T follicular helper cell (primary cell): ENCODE data around the gene HLCS.
"Not testable (repeated sequence)": the region's sequence is repeated elsewhere in the genome, so short reads cannot be mapped to it uniquely, and the experiment has no call there.

Experiments used
- DNase-seq: peaks from one replicate; pipeline ENCODE4 v3.0.0-alpha.2; 2020; ENCODE audit warnings: low read depth

The HLCS gene

DNA sequence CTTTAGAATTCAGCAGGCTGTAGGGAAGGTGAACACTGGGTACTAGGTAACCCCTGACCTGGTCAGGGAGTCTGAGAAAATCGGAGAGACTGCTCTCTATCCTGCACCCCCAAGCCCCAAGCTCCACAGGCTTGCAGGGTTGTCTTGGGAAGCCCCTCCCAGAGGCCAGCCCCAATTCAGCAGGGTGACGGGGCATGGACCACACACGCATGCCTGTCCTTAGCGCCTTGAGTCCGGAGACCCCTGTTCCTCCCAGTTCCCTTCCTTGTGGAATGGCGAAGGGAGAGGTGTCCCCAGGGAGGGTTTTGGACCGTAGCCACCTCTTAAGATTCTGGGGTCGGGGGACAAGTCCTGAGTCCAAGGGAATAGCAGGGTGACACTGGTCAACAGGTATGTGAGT lies 116.1 kb downstream of the HLCS start:
- no peak for DNase-seq

DNA sequence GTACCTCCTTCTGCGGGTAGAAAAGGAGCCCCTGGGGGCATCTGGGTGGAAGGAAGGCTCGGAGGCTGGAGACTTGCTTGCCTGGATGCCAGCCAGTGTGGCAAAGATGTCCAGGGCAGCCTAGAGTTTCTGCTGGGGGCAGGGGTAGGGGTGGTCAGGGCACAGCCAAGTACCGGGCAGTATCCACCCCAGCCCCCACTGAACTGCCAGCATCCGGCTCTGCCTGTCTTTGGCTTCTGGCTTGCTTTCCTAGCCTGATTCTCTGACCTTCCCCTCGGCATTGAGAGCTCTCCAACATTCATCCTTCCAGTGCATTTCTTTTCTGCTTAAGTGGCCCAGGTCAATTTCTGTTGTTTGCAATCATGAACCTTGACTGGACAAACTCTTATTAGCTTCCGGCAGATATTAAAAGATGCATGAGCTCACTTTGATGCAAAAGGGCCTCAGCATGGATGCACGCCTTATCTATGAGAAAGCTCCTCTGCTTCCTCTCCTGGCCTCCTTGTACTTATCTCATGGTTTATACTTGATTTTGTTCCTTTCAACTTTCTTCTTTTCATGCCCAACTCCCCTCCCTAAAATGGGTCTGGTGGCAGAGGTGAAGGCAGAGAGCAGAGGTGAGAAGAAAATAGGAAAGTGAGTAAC lies 116.9 kb downstream of the HLCS start:
- DNase-seq: no peak

DNA sequence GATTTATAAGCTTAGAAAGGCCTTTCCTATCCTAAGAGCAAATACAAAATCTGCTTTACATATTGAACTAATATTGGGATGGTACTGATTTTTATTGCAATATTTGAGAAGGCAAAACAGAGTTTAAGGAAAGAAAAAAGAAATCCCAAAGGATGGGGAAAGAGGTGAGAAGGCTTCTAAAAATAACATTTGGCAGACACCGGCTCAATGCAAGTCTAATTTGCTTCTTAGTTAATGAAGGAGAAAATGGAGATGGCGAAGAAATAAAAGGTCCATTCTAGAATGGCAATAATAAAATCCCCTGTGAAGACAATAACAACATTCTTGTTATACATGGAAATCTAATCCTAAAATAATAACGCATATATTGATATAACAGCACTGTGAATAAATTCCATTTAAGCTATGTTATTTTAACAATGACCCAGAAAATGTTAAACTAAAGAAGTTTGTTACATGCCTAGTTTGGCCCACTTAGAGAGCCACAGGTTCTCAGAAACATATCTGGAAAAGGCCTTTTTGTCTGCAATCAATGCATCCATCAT lies 117.7 kb downstream of the HLCS start:
- DNase-seq: no peak

- no peak for DNase-seq
Observed at GRCh38 chr21:36847189-36847588, 119.3 kb downstream of the HLCS start.

- DNase-seq: no peak
Observed at GRCh38 chr21:36846631-36847030, 119.8 kb downstream of the HLCS start.

GRCh38 chr21:36845790-36846189 lies 120.7 kb downstream of the HLCS start:
- DNase-seq: no peak

DNA sequence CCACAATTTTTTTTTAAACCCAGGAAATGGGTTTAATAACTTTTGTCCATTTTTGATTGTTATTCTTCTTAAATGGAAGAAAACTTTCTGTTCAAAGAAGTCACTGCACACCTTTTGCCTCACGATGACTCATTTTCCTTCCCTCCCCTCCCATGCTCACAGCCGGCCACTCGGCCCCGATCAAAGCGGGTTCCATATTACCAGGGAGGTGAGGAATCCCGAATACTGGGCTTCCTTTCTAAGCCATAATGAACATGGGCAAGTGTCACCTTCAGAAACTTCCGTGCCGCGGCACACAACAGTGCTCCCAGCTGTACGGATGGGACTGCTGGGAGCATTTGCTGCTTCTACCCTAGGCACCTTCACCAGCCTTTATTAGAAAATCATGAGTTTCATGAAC lies 121.4 kb downstream of the HLCS start:
- no peak for DNase-seq

- no peak for DNase-seq
Observed at GRCh38 chr21:36841866-36842265, 124.6 kb downstream of the HLCS start.

- no peak for DNase-seq
Observed at GRCh38 chr21:36839735-36840134, 126.7 kb downstream of the HLCS start.

DNA sequence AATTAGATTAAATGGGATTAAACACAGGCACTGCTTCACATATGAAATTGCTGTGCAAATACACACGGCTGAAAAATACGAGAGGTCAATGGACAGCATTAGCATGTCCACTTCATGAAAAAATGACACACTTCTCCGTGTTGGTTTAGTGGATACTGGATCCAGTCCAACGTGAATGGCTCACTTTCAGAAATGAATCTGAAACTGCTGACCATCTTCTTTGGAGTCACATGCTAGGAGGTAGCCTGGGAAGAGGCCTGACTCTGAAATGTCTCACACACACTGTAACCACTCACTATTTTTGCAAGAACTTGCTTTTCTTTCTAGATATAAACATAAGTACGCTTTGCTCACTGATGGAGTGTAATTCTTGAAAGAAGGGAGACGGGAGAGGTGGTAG lies 127.3 kb downstream of the HLCS start:
- DNase-seq: no peak

DNA sequence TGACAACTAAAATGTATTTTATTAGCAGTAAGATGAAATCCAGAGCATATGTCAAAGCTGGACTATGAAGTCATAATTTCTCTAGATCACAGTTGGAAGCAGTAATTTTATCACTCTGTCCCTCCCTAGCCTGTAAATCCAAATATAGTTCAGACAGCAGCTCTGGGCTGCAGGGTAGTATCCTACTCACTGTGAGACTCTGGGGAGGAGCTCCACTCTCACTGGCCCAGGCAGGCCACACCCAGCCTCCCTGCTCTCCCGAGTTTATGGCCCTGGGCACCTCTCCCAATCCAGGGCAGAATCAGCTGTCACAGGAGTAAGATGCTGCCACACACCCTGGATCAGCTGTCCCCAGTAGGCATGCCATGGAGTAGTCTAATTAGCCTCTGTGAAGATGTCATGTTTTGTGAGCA lies 131.1 kb downstream of the HLCS start:
- DNase-seq: no peak

DNA sequence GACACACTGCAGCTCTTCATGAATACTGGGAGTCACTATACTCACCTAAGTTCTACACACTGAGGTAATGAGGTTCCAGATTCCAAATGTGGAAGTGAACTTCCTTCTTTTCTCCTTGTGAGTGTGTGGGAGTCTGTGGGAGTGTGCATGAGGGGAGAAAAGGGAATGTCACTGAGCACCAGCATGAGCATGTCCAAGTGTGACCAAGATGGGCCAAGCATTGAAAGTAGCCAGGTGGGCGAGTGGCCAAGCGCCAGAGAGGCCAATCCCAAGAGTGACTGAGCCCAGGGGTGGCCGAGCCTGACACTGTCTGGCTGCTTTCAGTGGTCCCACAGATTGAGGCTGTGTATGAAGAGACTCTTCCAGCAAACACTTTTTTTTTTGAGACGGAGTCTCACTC lies 132.3 kb downstream of the HLCS start:
- DNase-seq: no peak

- DNase-seq: no peak
Observed at GRCh38 chr21:36830100-36830499, 136.4 kb downstream of the HLCS start.

GRCh38 chr21:36828891-36829515 lies 137.5 kb downstream of the HLCS start:
- DNase-seq: no peak

DNA sequence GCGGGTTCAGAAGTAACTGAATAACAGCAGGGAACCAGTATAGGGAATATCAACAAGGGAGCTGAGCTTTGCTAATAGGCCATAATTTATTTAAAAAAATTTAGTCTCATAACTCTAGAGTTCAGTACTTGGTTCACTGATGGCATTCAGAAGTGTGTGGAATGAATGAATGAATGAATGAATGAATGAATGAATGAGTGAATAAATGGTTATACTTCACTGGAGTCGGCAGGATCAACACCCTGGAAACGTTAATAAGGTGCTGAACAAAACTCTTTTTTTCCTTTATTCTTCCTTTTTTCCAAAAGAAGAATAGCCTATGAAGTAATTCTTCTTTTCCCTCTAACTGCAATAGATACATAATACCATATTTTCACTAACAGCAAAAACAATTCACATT lies 138.3 kb downstream of the HLCS start:
- DNase-seq: no peak

DNA sequence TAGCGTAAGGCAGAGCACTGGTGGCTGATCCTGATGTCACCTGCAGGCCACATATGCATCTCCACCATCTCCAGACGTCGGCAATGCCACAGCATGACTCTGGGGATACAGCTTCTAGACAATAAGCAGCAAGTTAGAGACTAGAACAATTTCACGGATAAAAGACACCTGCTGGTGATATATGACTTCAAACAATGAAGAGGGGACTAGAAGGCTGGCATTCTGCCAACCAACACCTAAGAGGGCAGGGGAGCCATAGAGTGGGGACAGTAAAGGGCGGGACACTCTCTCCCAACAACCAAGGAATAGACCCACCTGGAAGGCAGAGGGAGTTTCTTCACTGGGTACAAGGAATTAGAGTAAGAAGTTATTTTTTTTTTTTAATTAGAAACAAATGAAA lies 140.8 kb downstream of the HLCS start:
- DNase-seq: no peak

DNA sequence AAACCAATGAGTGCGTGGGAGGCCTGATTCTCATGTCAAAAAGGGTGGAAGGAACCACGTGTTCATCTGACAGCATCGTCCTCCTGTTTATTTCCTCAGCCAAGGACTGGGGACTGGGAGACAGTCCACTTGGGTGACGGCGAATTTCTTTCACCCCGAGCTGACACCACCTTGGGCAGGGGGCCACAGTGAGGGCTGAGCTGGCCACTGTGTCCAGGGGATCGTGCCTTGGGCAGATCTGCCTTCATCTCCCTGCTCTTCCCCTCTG lies 145.5 kb downstream of the HLCS start:
- DNase-seq: no peak

GRCh38 chr21:36820176-36821031 lies 146.1 kb downstream of the HLCS start:
- no peak for DNase-seq

DNA sequence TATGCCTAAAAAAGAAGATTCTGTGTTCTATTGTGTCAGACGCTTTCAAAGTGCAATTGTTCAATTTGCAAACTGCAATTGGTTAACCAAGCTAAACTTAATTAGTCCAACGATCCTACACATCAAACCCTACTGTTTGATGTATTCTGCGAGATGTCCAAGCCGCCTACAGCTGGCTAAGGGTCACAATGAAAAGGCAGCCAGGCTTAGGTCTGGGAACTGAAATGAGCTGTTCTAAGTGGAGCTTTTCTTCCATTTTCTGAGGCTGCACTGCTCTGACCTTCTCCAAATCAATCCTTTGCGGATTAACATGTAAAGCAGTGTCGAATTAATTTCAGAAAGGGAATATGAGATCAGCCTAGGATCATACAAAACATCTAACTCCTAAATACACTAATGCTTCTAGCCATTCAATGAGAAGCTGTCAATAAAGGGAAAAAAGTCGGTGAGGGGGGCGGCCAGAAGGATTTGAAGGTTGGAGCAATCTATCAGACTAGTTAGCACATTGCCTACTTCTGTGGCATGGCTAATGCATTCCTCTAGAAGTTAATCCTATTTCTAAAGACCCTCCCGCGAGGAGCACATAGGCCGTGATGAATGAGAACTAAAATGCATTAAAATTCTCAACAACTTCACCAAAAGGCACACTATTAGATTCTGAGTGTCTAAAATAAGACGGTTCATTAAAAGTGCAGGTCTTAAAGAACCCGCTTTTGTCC lies 148.6 kb downstream of the HLCS start:
- no peak for DNase-seq

- no peak for DNase-seq
Observed at GRCh38 chr21:36816561-36817130, 149.8 kb downstream of the HLCS start.

DNA sequence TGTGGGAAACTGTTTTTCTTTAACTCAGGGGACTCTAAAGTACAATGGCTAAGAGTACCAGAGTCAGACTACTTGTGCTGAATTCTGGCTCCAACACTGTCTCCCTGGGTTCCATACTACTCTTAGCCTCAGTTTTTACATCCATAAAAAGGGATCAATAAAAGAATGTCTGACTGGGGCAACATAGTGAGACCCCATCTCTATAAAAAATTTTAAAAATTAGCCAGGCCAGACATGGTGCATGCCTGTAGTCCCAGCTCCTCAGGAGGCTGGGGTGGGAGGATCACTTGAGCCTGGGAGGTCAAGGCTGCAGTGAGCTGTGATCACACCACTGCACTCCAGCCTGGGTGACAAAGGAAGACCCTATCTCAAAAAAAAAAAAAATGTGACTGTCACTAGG lies 150.4 kb downstream of the HLCS start:
- DNase-seq: not testable (repeated sequence)

- no peak for DNase-seq
Observed at GRCh38 chr21:36815284-36815683, 151.2 kb downstream of the HLCS start.
